Raji (cell line): ENCODE results near the gene KCNG2.

Source experiments
- POLR2A ChIP-seq: IDR thresholded peaks from 2 replicates; pipeline ENCODE4 v1.6.1; 2011; ENCODE audit warnings: low read depth, low read length, control low read depth; ENCODE audit not compliant: insufficient read depth

Gene KCNG2

GRCh38 chr18:79817607-79817998 is 19.9 kb downstream of the KCNG2 start:
- TF ChIP-seq POLR2A: no peak

GRCh38 chr18:79818036-79818435 is 20.3 kb downstream of the KCNG2 start:
- no peak for TF ChIP-seq POLR2A

DNA sequence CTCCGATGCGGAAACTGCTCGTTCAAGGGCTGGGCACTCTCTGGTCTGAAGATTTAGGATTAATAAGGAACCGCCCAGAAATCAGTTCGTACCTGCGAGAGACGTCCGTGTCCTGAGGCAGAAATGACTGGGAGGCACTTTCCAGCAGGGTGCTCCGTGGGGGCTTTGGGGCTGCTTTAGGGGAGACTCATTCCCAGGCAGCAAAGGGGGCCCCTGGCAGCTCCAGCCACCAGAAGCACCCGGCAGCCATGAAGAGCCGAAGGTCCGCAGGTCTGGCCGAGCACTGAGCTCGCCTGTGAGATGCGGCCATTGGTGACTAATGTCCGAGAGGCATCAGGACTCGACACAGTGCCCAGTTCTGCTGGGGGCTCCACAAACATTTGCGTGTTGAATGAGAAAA is 20.9 kb downstream of the KCNG2 start:
- no peak for TF ChIP-seq POLR2A

- TF ChIP-seq POLR2A: no peak
Observed at GRCh38 chr18:79819064-79819967, 21.6 kb downstream of the KCNG2 start.

GRCh38 chr18:79819968-79820351 is 22.2 kb downstream of the KCNG2 start:
- TF ChIP-seq POLR2A: no peak

DNA sequence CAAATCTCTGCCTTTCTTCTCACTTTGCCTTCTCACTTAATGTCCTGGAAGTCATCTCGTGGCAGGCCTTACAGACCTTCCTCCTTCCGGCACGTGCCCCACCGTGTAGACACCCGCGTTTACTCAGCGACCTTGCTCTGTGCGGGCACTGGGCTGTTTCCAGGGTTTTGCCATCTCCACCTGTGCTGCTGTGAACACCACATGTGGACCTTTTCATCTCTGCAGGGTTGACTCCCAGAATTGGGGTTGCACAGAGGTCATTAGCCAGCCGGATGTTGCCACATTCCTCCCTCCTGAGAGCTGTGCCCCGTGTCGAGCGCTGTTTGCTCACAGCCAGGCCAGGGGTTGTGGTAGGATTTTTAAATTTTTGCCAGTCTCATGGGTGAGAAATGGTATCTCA is 25.4 kb downstream of the KCNG2 start:
- no peak for TF ChIP-seq POLR2A

GRCh38 chr18:79825913-79826312 is 28.2 kb downstream of the KCNG2 start:
- TF ChIP-seq POLR2A: no peak

DNA sequence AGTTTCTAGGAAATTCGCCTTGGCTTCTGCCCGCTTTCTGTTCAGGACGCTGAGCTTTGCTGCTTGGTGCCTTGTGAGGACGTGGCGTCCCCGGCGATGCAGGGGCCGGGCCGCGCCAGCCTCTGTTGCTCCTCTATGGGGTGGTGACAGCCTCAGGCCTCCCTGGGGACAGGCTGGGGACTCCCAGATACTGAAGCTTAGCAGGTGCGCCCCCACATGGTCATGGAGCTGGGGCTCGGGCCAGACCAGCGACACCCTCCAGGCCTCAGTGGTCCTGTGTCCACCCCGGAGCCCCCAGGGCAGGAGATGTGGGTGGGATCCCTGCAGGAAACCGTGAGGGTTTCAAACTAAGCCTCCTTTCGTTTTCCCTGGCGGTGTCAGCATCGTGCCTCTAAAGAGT is 29.2 kb downstream of the KCNG2 start:
- TF ChIP-seq POLR2A: no peak

DNA sequence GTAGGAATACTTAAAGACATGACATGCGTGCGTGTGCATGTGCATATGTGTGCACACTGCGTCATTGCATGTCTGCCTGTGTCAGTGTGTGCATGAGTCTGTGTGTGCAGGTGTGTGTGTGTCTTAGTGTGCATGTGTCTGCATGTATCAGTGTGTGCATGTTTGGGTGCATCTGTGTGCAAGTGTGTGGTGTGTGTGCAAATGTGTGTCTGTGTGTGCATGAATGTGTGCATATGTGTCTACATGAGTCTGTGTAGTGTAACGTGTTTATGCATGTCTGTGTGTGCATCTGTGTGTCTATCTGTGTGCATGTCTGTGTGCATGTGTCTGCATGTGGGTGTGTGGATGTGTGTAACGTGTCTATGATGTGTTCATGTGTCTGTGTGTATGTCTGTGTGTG is 30.5 kb downstream of the KCNG2 start:
- no peak for TF ChIP-seq POLR2A

DNA sequence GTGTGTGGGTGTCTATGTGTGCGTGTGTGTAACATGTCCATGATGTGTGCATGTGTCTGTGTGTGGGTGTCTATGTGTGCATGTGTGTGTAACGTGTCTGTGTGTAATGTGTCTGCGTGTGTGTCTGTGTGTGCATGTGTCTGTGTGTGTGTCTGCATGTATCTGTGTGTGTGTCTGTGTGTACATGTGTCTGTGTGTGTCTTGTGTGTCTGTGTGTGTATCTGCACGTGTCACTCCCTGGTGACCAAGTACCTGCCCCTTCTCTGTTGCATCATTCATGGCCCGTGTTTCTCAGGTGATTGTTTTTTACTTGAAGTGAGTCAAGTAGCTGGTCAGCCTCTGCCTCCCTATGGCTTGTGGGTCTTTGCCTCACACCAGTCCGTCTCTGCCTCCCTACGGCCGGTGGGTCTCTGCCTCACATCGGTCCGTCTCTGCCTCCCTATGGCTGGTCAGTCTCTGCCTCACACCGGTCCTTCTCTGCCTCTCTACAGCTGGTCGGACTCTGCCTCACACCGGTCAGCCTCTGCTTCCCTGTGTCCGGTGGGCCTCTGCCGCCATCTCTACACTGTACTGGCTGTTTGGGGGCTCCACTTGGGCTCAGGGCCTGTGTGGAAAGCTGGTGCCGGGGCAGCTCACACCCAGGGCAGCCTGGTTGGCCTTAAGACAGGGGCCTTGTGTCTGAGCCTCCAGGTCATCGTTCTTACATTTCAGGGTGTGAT is 31.6 kb downstream of the KCNG2 start:
- no peak for TF ChIP-seq POLR2A

DNA sequence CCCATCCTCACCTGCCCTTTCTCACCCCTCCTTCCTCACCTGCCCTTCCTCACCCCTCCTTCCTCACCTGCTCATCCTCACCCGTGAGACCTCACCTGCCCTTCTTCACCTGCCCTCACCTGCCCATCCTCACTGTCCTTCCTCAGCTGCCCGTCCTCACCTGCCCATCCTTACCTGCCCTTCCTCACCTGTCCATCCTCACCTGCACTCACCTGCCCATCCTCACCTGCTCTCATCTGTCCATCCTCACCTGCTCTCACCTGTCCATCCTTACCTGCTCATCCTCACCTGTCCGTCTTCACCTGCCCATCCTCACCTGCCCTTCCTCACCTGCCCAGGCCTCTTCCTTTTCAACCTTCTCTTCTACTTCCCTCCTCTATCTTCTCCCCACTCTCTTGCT is 34.4 kb downstream of the KCNG2 start:
- no peak for TF ChIP-seq POLR2A

DNA sequence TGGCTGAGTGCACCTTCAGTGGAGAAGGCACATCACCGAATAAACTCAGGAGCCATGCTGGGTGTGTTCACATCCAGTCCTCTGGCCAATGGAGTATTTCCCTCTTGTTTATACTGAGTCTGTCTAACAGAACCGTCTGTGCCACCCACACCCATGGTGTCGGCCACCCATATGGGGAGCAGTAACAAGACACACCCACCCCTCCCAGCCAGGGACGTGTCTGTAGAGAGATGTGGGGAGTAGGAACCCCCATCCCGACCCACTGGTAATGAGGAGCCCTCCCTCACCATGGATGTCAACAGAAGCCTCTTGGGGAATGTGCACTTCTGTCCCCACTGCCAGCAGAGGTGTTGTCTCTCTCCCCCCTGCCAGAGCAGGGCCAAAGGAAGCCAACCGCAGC is 37.1 kb downstream of the KCNG2 start:
- no peak for TF ChIP-seq POLR2A

DNA sequence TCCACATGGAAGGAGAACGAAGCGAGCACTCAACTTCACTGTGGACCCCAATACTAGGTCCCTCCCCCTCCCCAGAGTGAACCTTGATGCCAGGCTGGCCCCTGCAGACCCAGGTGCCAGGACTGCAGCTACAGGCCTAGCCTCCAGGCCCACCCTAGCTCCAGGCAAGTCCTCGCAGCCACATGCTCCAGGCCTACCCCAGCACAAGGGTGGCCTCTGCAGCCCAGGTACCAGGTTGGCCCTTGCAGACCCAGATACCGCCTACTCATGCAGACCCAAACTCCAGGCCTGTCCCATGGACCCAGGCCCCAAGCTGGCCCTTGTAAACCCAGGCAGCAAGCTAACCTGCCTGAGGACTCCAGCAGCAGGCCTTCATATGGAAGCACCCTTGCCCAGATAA is 44.2 kb downstream of the KCNG2 start:
- TF ChIP-seq POLR2A: no peak

GRCh38 chr18:79844999-79845563 is 47.3 kb downstream of the KCNG2 start:
- no peak for TF ChIP-seq POLR2A

GRCh38 chr18:79846936-79847557 is 49.3 kb downstream of the KCNG2 start:
- TF ChIP-seq POLR2A: no peak

GRCh38 chr18:79847606-79848293 is 50.0 kb downstream of the KCNG2 start:
- no peak for TF ChIP-seq POLR2A

- TF ChIP-seq POLR2A: no peak
Observed at GRCh38 chr18:79848294-79848578, 50.5 kb downstream of the KCNG2 start.
